Activated CD4-positive, alpha-beta T cell treated with anti-CD3 and anti-CD28 coated beads for 24 hours (primary cell): ENCODE results near the gene FMN2.
"Not testable (repeated sequence)": the region's sequence is repeated elsewhere in the genome, so short reads cannot be mapped to it uniquely, and the experiment has no call there.

Experiments
- DNase-seq, 2 donors: peaks; one replicate each; pipeline ENCODE4 v3.0.0-alpha.2; 2020; ENCODE audit warnings: low read depth in 2 of 2

FMN2 gene

GRCh38 chr1:240254778-240255291 is 163.2 kb downstream of the FMN2 start:
- DNase-seq, result no peak

- no peak for DNase-seq
Observed at GRCh38 chr1:240255922-240256321, 164.2 kb downstream of the FMN2 start.

- no peak for DNase-seq
Observed at GRCh38 chr1:240256836-240257503, 165.3 kb downstream of the FMN2 start.

- DNase-seq, result no peak
Observed at GRCh38 chr1:240258910-240259309, 167.2 kb downstream of the FMN2 start.

GRCh38 chr1:240264494-240264893 is 172.8 kb downstream of the FMN2 start:
- DNase-seq, result not testable (repeated sequence)

GRCh38 chr1:240271081-240271480 is 179.4 kb downstream of the FMN2 start:
- no peak for DNase-seq

GRCh38 chr1:240274569-240274968 is 182.9 kb downstream of the FMN2 start:
- no peak for DNase-seq

GRCh38 chr1:240275219-240275618 is 183.5 kb downstream of the FMN2 start:
- DNase-seq, result not testable (repeated sequence)

GRCh38 chr1:240278082-240278481 is 186.4 kb downstream of the FMN2 start:
- DNase-seq, result no peak

- no peak for DNase-seq
Observed at GRCh38 chr1:240280560-240281322, 189.1 kb downstream of the FMN2 start.

- DNase-seq, result no peak
Observed at GRCh38 chr1:240282061-240282830, 190.6 kb downstream of the FMN2 start.

GRCh38 chr1:240284656-240285414 is 193.2 kb downstream of the FMN2 start:
- DNase-seq, result no peak

- DNase-seq, result no peak
Observed at GRCh38 chr1:240285540-240285939, 193.9 kb downstream of the FMN2 start.

- DNase-seq, result no peak
Observed at GRCh38 chr1:240287722-240288121, 196.0 kb downstream of the FMN2 start.

- no peak for DNase-seq
Observed at GRCh38 chr1:240293706-240294105, 202.0 kb downstream of the FMN2 start.

GRCh38 chr1:240294566-240294965 is 202.9 kb downstream of the FMN2 start:
- no peak for DNase-seq

GRCh38 chr1:240295811-240296210 is 204.1 kb downstream of the FMN2 start:
- no peak for DNase-seq

GRCh38 chr1:240304466-240304865 is 212.8 kb downstream of the FMN2 start:
- DNase-seq, result no peak

- DNase-seq, result no peak
Observed at GRCh38 chr1:240306673-240307072, 215.0 kb downstream of the FMN2 start.

- no peak for DNase-seq
Observed at GRCh38 chr1:240308096-240308495, 216.4 kb downstream of the FMN2 start.

- no peak for DNase-seq
Observed at GRCh38 chr1:240309769-240310168, 218.1 kb downstream of the FMN2 start.
